WTC11 (cell line): ENCODE results near the gene RRBP1. TPM values are rescaled to one million over a fixed set of nuclear protein-coding genes. Genes with fewer than 3 reads are reported as not detected.

Source experiments
- ATAC-seq: fragments of 200-7000 bp; cut with Tn5 transposase; 2 replicates; pipeline ENCODE4 v1.10.0; 2021; ENCODE audit warnings: mild to moderate bottlenecking, moderate library complexity
- CTCF ChIA-PET: fragments of 300-600 bp; sonication (Branson Sonifier 250); formaldehyde crosslinking; loops from one replicate; lab custom pipeline; 2021; ENCODE audit warnings: antibody characterized with exemption; lab: Charles Lee
- POLR2A ChIA-PET: fragments of 350-600 bp; sonication (Branson Sonifier 250); formaldehyde crosslinking; loops from one replicate; lab custom pipeline; 2021; ENCODE audit warnings: antibody characterized with exemption; lab: Charles Lee
- DNase-seq: peaks from one replicate; pipeline ENCODE4 v3.0.0; 2021; ENCODE audit warnings: low spot score
- H3K27ac Mint-ChIP-seq: 2 replicates; pipeline ENCODE4 v1.8.0; 2021; ENCODE audit warnings: mixed read lengths
- H3K27me3 Mint-ChIP-seq: 2 replicates; pipeline ENCODE4 v1.8.0; 2021; ENCODE audit warnings: low read depth, mild to moderate bottlenecking, moderate library complexity, mixed read lengths
- H3K36me3 Mint-ChIP-seq: 2 replicates; pipeline ENCODE4 v1.8.0; 2021; ENCODE audit warnings: mixed read lengths
- H3K4me1 Mint-ChIP-seq: 2 replicates; pipeline ENCODE4 v1.8.0; 2022; ENCODE audit warnings: mixed read lengths
- H3K4me3 Mint-ChIP-seq: 2 replicates; pipeline ENCODE4 v1.8.0; 2021; ENCODE audit warnings: mild to moderate bottlenecking, moderate library complexity, mixed read lengths
- H3K9me3 Mint-ChIP-seq: 2 replicates; pipeline ENCODE4 v1.8.0; 2021; ENCODE audit warnings: mixed read lengths
- AFF4 ChIP-seq: sonication (generic); formaldehyde crosslinking; IDR thresholded peaks from 2 replicates; pipeline ENCODE4 v1.8.1; 2023; ENCODE audit warnings: mild to moderate bottlenecking, missing genetic modification reagents, borderline replicate concordance
- CBFB ChIP-seq: sonication (generic); formaldehyde crosslinking; IDR thresholded peaks from 2 replicates; pipeline ENCODE4 v1.8.1; 2022; ENCODE audit warnings: mild to moderate bottlenecking, low read depth, missing genetic modification reagents
- ELF4 ChIP-seq: sonication (generic); formaldehyde crosslinking; IDR thresholded peaks from 2 replicates; pipeline ENCODE4 v1.8.1; 2022; ENCODE audit warnings: low read depth, mild to moderate bottlenecking, moderate library complexity, missing genetic modification reagents
- FOXJ3 ChIP-seq: sonication (generic); formaldehyde crosslinking; IDR thresholded peaks from 2 replicates; pipeline ENCODE4 v1.9.0; 2021; ENCODE audit warnings: missing genetic modification reagents, mild to moderate bottlenecking, borderline replicate concordance
- GRHL2 ChIP-seq: fragments of 250-450 bp; sonication (Bioruptor Pico); IDR thresholded peaks from 2 replicates; pipeline ENCODE4 v1.8.0; 2022; ENCODE audit warnings: mild to moderate bottlenecking, moderate library complexity; ENCODE audit not compliant: insufficient replicate concordance, severe bottlenecking
- MXD4 ChIP-seq: fragments of 250-450 bp; sonication (Bioruptor Pico); IDR thresholded peaks from 2 replicates; pipeline ENCODE4 v1.8.0; 2021; ENCODE audit warnings: mild to moderate bottlenecking, moderate library complexity, borderline replicate concordance
- NR1H2 ChIP-seq: sonication (generic); formaldehyde crosslinking; IDR thresholded peaks from 2 replicates; pipeline ENCODE4 v1.9.0; 2021; ENCODE audit warnings: mild to moderate bottlenecking, moderate library complexity, missing genetic modification reagents
- PRDM15 ChIP-seq: sonication (generic); formaldehyde crosslinking; IDR thresholded peaks from 2 replicates; pipeline ENCODE4 v1.8.0; 2022; ENCODE audit warnings: missing genetic modification reagents
- SMAD3 ChIP-seq: sonication (generic); formaldehyde crosslinking; IDR thresholded peaks from 2 replicates; pipeline ENCODE4 v1.8.0; 2022; ENCODE audit warnings: missing genetic modification reagents, mild to moderate bottlenecking, borderline replicate concordance
- SMAD4 ChIP-seq: sonication (generic); formaldehyde crosslinking; IDR thresholded peaks from 2 replicates; pipeline ENCODE4 v1.8.0; 2022; ENCODE audit warnings: mild to moderate bottlenecking, missing genetic modification reagents
- SP1 ChIP-seq: sonication (generic); formaldehyde crosslinking; conservative IDR thresholded peaks from 2 replicates; pipeline ENCODE4 v1.8.1; 2022; ENCODE audit warnings: missing genetic modification reagents
- ZBTB21 ChIP-seq: sonication (generic); formaldehyde crosslinking; IDR thresholded peaks from 2 replicates; pipeline ENCODE4 v1.8.1; 2023; ENCODE audit warnings: mild to moderate bottlenecking, missing genetic modification reagents, borderline replicate concordance
- total RNA-seq: library from RNA; stranded (reverse); gene quantifications from 3 replicates; pipeline ENCODE4 v1.2.3, GENCODE V29; 2021
- TF ChIP-seq, protein P1 (sequence below): sonication (generic); formaldehyde crosslinking; IDR thresholded peaks from 2 replicates; pipeline ENCODE4 v1.8.1; 2023; ENCODE audit warnings: mild to moderate bottlenecking, missing genetic modification reagents
- TF ChIP-seq, protein P2 (sequence below): sonication (generic); formaldehyde crosslinking; IDR thresholded peaks from 2 replicates; pipeline ENCODE4 v1.8.1; 2022; ENCODE audit warnings: mild to moderate bottlenecking, missing genetic modification reagents, moderate library complexity, borderline replicate concordance
- TF ChIP-seq, protein P3 (sequence below): fragments of 250-450 bp; sonication (Bioruptor Pico); IDR thresholded peaks from 2 replicates; pipeline ENCODE4 v1.9.0; 2021; ENCODE audit warnings: mild to moderate bottlenecking, borderline replicate concordance
- TF ChIP-seq, protein P4 (sequence below): sonication (generic); formaldehyde crosslinking; IDR thresholded peaks from 2 replicates; pipeline ENCODE4 v1.8.0; 2022; ENCODE audit warnings: mild to moderate bottlenecking, missing genetic modification reagents

RRBP1 gene
- total RNA-seq, 1 experiment from 2014 or later = 171 TPM

GRCh38 chr20:17728074-17728473, 46.0 kb upstream of the RRBP1 start:
- Mint-ChIP-seq H3K27me3 (no peaks in the 10 kb centered on the region; the same call in 1 of the 2 replicates), H3K27ac (no peak overlapping the region), H3K36me3 (no peaks in the 10 kb centered on the region), H3K9me3 (0 out of 2 replicates have a peak, but pooled peaks cover 3% of the 10 kb centered on the region), H3K4me3 (no peak overlapping the region), H3K4me1 (peaks cover 5% of the 10 kb centered on the region; the same call in 1 of the 2 replicates)
- DNase-seq (no peak), ATAC-seq (no peak)
- POLR2A ChIA-PET = no interaction called here
- TF ChIP-seq, protein P1, sequence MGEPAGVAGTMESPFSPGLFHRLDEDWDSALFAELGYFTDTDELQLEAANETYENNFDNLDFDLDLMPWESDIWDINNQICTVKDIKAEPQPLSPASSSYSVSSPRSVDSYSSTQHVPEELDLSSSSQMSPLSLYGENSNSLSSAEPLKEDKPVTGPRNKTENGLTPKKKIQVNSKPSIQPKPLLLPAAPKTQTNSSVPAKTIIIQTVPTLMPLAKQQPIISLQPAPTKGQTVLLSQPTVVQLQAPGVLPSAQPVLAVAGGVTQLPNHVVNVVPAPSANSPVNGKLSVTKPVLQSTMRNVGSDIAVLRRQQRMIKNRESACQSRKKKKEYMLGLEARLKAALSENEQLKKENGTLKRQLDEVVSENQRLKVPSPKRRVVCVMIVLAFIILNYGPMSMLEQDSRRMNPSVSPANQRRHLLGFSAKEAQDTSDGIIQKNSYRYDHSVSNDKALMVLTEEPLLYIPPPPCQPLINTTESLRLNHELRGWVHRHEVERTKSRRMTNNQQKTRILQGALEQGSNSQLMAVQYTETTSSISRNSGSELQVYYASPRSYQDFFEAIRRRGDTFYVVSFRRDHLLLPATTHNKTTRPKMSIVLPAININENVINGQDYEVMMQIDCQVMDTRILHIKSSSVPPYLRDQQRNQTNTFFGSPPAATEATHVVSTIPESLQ = no peak
- TF ChIP-seq ELF4 (CRISPR knock-in tag) (no peak), AFF4 (CRISPR knock-in tag) (no peak), NR1H2 (CRISPR knock-in tag) (no peak), CBFB (CRISPR knock-in tag) (no peak), ZBTB21 (CRISPR knock-in tag) (no peak), SMAD3 (no peak), SMAD4 (no peak), SP1 (no peak), GRHL2 (CRISPR knock-in tag) (no peak), MXD4 (CRISPR knock-in tag) (no peak)
- TF ChIP-seq, protein P2, sequence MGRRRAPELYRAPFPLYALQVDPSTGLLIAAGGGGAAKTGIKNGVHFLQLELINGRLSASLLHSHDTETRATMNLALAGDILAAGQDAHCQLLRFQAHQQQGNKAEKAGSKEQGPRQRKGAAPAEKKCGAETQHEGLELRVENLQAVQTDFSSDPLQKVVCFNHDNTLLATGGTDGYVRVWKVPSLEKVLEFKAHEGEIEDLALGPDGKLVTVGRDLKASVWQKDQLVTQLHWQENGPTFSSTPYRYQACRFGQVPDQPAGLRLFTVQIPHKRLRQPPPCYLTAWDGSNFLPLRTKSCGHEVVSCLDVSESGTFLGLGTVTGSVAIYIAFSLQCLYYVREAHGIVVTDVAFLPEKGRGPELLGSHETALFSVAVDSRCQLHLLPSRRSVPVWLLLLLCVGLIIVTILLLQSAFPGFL = no peak
- TF ChIP-seq, protein P3, sequence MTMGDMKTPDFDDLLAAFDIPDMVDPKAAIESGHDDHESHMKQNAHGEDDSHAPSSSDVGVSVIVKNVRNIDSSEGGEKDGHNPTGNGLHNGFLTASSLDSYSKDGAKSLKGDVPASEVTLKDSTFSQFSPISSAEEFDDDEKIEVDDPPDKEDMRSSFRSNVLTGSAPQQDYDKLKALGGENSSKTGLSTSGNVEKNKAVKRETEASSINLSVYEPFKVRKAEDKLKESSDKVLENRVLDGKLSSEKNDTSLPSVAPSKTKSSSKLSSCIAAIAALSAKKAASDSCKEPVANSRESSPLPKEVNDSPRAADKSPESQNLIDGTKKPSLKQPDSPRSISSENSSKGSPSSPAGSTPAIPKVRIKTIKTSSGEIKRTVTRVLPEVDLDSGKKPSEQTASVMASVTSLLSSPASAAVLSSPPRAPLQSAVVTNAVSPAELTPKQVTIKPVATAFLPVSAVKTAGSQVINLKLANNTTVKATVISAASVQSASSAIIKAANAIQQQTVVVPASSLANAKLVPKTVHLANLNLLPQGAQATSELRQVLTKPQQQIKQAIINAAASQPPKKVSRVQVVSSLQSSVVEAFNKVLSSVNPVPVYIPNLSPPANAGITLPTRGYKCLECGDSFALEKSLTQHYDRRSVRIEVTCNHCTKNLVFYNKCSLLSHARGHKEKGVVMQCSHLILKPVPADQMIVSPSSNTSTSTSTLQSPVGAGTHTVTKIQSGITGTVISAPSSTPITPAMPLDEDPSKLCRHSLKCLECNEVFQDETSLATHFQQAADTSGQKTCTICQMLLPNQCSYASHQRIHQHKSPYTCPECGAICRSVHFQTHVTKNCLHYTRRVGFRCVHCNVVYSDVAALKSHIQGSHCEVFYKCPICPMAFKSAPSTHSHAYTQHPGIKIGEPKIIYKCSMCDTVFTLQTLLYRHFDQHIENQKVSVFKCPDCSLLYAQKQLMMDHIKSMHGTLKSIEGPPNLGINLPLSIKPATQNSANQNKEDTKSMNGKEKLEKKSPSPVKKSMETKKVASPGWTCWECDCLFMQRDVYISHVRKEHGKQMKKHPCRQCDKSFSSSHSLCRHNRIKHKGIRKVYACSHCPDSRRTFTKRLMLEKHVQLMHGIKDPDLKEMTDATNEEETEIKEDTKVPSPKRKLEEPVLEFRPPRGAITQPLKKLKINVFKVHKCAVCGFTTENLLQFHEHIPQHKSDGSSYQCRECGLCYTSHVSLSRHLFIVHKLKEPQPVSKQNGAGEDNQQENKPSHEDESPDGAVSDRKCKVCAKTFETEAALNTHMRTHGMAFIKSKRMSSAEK (CRISPR knock-in tag) = no peak
- CTCF ChIA-PET = interaction anchor here (0.8 kb wide), 1 partner anchor 156 kb away, joined by 4 read pairs; no protein-coding TSS in a partner anchor

DNA sequence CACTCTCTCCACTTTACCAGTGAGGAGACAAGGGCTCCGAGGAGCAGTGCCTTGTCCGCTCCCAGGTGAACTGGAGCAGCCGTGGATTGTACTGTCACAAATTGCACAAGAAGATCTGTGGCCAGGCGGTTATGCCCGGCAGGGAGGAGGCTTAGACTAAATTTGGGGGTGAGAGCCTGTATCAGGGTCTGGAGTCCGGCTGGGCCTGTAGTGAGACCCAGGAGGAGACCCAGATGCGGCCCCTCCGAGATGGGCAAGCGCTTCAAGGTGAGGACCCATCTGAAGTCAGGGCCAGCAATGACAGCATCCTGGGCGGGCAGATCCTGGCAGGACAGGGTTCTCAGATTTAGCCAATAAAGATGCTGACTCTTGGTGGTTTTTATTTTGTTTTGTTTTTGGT, 45.3 kb upstream of the RRBP1 start:
- H3K36me3 Mint-ChIP-seq = no peaks in the 10 kb centered on the region
- DNase-seq (no peak), ATAC-seq (no peak)
- H3K4me3 Mint-ChIP-seq = no peak overlapping the region
- no peak overlapping the region for H3K27ac Mint-ChIP-seq
- H3K27me3 Mint-ChIP-seq = no peaks in the 10 kb centered on the region; the same call in 1 of the 2 replicates
- ChIA-PET CTCF (no interaction called here), POLR2A (no interaction called here)
- 0 out of 2 replicates have a peak, but pooled peaks cover 3% of the 10 kb centered on the region for H3K9me3 Mint-ChIP-seq
- peaks cover 5% of the 10 kb centered on the region; the same call in 1 of the 2 replicates for H3K4me1 Mint-ChIP-seq
- TF ChIP-seq SP1 = no peak
- no peak for TF ChIP-seq FOXJ3 (CRISPR knock-in tag)
- TF ChIP-seq, protein P4, sequence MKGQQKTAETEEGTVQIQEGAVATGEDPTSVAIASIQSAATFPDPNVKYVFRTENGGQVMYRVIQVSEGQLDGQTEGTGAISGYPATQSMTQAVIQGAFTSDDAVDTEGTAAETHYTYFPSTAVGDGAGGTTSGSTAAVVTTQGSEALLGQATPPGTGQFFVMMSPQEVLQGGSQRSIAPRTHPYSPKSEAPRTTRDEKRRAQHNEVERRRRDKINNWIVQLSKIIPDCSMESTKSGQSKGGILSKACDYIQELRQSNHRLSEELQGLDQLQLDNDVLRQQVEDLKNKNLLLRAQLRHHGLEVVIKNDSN (CRISPR knock-in tag) = no peak
- no peak for TF ChIP-seq PRDM15 (CRISPR knock-in tag)
